GM18867 (cell line): Measurements from ENCODE around the gene PCYT1A.
"Not testable (repeated sequence)": the region's sequence is repeated elsewhere in the genome, so short reads cannot be mapped to it uniquely, and the experiment has no call there.

Experiments
- ATAC-seq: cut with Tn5 transposase; IDR thresholded peaks from one replicate; pipeline ENCODE4 v1.9.1; 2021; ENCODE audit warnings: mild to moderate bottlenecking, moderate library complexity; ENCODE audit not compliant: unreplicated experiment

PCYT1A gene

DNA sequence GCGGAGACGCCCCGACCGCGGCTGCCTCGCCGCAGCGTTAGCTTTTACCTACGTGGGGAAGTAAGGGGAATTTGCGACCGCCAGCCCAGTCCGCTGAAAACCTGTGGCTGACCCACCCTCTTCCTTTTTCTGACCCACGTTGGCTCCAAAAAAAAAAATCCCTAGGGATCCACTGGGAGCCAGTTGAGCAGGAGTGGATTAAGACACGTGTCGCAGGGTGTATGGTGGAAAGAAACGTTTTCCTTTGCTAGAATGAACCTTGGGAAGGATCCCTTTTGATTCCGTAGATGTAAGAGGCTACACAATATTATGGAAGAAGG is 575 bp upstream of the PCYT1A start:
- ATAC-seq: no peak

GRCh38 chr3:196287090-196287439 is 461 bp downstream of the PCYT1A start:
- peak; percentile 31 for ATAC-seq

- ATAC-seq: no peak
Measured at GRCh38 chr3:196284396-196284795, 3.1 kb downstream of the PCYT1A start.

DNA sequence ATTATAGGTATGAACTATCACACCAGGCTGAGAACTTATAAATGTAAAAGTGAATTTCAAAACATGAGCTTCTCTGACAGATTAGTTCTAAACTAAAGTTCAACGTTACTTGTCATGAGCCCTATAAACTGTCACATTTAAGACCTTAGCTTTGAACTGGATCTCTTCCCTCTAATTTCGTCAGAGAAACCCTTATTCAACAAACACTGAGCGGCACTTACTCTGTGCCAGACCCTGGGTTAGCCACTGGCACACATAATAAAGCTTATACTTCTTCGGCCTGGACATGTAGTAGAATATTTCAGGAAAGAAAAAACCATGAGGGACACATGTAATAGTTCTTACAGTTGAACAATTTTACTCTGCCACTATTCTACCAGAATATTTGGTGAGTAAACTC is 5.6 kb downstream of the PCYT1A start:
- no peak for ATAC-seq

DNA sequence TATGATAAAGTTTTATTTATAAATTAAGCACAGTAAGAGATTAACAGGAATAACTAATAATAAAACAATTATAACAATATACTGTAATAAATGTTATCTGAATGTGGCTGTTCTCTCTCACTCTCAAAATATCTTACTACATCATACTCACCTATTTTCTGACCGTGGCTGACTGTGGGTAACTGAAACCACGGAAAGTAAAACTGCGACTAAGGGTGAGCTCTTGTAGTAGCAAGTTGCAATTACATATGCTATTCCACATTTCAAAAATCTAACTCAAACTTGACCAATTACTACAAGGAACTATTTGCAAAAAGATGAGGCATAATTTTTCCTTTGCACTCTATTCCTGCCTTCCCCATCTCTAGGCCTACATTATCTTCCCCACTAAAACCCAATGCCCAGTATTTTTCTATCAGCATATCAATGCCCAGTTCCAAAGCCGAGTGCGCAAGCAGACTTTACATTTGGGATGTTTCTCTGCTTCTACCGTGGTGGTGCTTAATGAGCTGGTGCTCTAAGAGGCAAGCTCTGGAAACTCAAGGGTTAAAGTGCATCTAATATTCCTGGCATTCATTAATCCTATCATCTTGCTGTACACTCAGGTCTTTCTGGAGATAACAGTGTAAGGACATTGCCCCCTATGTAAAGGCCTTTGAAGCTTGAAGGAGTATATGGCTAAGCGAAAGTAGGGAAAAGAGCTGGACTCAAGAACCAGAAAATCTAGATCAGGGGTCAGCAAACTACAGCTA is 6.7 kb downstream of the PCYT1A start:
- ATAC-seq: no peak

DNA sequence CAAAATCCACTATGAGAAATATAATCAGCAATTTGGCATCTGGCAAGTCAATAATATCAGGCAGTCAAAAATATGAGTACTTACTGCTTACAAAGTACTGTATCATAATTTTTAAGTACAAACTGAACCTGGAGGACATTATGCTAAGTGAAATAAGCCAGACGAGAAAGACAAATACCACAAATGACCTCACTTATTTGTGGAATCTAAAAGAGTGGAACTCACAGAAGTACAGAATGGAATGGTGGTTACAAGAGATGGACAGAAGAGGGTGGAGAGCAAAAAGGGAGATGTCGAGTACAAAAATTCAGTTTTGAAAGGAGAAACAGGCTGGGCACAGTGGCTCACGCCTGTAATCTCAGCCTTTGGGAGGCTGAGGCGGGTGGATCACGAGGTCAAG is 12.4 kb downstream of the PCYT1A start:
- ATAC-seq: peak; percentile 5

DNA sequence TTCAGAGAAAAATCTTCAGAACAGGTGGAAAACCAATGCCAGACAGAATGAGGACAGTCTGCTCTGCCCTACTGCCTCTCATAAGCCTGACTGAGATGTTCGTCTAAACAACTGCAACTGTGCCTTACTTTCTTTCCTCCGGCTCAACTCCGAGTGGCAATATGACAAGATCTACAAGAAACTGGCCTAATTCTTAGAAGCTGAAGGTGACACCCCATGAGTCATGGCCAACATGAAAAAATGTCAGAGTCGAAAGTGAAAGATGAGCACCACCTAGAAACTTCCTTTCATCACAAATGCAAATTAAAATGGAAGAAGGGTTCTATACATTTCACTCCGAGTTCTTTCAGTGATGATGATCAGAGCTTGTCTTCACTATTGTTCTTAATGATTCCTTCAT is 12.9 kb downstream of the PCYT1A start:
- peak; percentile 86 for ATAC-seq

GRCh38 chr3:196273655-196274054 is 13.9 kb downstream of the PCYT1A start:
- ATAC-seq: no peak

- no peak for ATAC-seq
Measured at GRCh38 chr3:196272826-196273225, 14.7 kb downstream of the PCYT1A start.

- no peak for ATAC-seq
Measured at GRCh38 chr3:196270499-196270898, 17.0 kb downstream of the PCYT1A start.

- no peak for ATAC-seq
Measured at GRCh38 chr3:196268284-196269163, 19.0 kb downstream of the PCYT1A start.

GRCh38 chr3:196263819-196264218 is 23.7 kb downstream of the PCYT1A start:
- ATAC-seq: no peak

- no peak for ATAC-seq
Measured at GRCh38 chr3:196260784-196261183, 26.7 kb downstream of the PCYT1A start.

DNA sequence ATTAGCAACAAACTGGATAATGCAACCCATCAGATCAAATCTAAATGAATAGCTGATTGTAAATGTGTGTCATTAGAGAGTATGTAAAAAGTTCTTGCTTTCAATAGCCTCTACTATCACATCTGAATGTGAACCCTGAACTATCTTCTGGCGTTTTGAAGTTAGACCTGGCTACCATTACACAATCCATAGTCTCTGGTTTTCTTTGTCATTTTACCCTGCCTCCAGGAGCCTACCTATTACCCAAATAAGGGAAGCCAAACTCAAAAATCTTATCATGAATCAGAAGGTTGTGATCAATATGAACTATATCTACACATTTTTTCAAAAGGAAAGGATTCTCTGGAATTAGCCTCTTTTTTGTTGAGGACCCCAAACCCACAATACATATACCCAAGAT is 31.8 kb downstream of the PCYT1A start:
- no peak for ATAC-seq

GRCh38 chr3:196254376-196255283 is 32.9 kb downstream of the PCYT1A start:
- no peak for ATAC-seq

GRCh38 chr3:196251918-196252317 is 35.6 kb downstream of the PCYT1A start:
- ATAC-seq: no peak

DNA sequence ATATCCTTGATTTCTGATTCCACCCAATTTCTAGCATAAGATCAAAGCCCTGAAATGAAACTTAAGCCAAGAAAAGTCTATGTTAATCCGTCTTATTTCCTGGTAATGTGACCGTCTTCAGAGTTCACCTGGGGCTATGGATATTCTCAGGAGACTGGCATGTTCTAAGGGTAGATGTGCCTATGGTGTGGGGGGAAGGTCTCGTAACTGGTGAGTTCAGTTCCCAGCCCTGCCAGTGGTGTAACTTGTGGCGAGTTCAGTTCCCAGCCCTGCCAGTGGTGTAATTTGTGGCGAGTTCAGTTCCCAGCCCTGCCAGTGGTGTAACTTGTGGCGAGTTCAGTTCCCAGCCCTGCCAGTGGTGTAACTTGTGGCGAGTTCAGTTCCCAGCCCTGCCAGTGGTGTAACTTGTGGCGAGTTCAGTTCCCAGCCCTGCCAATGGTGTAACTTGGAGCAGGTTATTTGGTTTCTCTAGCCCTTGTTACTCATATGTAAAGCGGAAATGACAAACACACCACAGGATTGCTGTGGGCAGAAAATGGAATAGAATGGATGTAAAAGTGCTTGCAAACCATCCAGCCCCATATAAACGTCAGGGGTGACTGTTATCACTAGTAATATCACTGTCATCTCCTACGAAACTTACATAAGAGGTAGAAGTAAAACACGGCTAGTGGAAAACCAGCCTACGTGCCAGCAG is 40.8 kb downstream of the PCYT1A start:
- no peak for ATAC-seq

- ATAC-seq: not testable (repeated sequence)
Measured at GRCh38 chr3:196244166-196244565, 43.4 kb downstream of the PCYT1A start.

- ATAC-seq: no peak
Measured at GRCh38 chr3:196241704-196242103, 45.8 kb downstream of the PCYT1A start.

DNA sequence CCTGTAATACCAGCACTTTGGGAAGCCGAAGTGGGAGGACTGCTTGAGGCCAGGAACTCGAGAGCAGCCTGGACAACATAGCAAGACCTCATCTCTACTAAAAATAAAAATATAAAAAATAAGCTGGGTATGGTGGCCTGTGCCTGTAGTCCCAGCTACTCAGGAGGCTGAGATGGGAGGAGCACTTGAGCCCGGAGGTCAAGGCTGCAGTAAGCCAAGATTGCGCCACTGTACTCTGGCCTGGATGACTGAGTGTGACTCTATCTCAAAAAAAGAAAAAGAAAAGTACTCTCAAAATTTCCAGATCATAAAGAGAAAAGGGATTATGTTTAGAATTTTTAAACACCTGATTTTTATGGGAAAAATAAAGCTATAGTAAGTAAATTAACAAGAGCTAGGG is 47.1 kb downstream of the PCYT1A start:
- no peak for ATAC-seq
